HepG2 (cell line): Measurements from ENCODE around the gene PSMD12. TPM values are rescaled to one million over a fixed set of nuclear protein-coding genes. Genes with fewer than 3 reads are reported as not detected.
A peak's percentile ranks its signal among the peaks of the same experiment; 100 is the strongest.

Experiments used
- CHD2 ChIP-seq: IDR thresholded peaks from 2 replicates; pipeline ENCODE4 v1.6.1; 2011; ENCODE audit warnings: low read depth, low read length, improper control_type of control experiment
- DMTF1 ChIP-seq: sonication (generic); formaldehyde crosslinking; IDR thresholded peaks from 2 replicates; pipeline ENCODE4 v1.4.0; 2020; ENCODE audit warnings: mild to moderate bottlenecking, missing genetic modification reagents
- ETV6 ChIP-seq: sonication (generic); formaldehyde crosslinking; conservative IDR thresholded peaks from 2 replicates; pipeline ENCODE4 v1.4.0; 2020; ENCODE audit warnings: missing genetic modification reagents
- FOXP4 ChIP-seq: sonication (generic); formaldehyde crosslinking; IDR thresholded peaks from 2 replicates; pipeline ENCODE4 v1.4.0; 2020; ENCODE audit warnings: missing genetic modification reagents
- MTA1 ChIP-seq: sonication (generic); formaldehyde crosslinking; IDR thresholded peaks from 2 replicates; pipeline ENCODE4 v1.4.0; 2020; ENCODE audit warnings: missing genetic modification reagents, mild to moderate bottlenecking, borderline replicate concordance
- POLR2AphosphoS2 ChIP-seq: IDR thresholded peaks from 2 replicates; pipeline ENCODE4 v1.6.1; 2011; ENCODE audit warnings: low read depth, low read length, improper control_type of control experiment
- U2AF1 ChIP-seq: fragments of 200-400 bp; formaldehyde crosslinking; optimal IDR thresholded peaks from 2 replicates; pipeline ENCODE3; 2017; ENCODE audit warnings: mild to moderate bottlenecking, low read depth, low read length
- XBP1 ChIP-seq: sonication (generic); formaldehyde crosslinking; IDR thresholded peaks from 2 replicates; pipeline ENCODE4 v1.5.0; 2020; ENCODE audit warnings: missing genetic modification reagents
- ZBTB33 ChIP-seq: sonication (generic); formaldehyde crosslinking; IDR thresholded peaks from 2 replicates; pipeline ENCODE4 v1.4.0; 2020; ENCODE audit warnings: missing genetic modification reagents
- ZBTB49 ChIP-seq: sonication (generic); formaldehyde crosslinking; IDR thresholded peaks from 2 replicates; pipeline ENCODE4 v1.4.0; 2020; ENCODE audit warnings: missing genetic modification reagents, borderline replicate concordance
- ZNF496 ChIP-seq: sonication (generic); formaldehyde crosslinking; IDR thresholded peaks from 2 replicates; pipeline ENCODE4 v1.8.1; 2023; ENCODE audit warnings: mild to moderate bottlenecking, moderate library complexity, missing genetic modification reagents; ENCODE audit not compliant: insufficient replicate concordance
- ZUFSP ChIP-seq: sonication (generic); formaldehyde crosslinking; IDR thresholded peaks from 2 replicates; pipeline ENCODE4 v1.9.0; 2021; ENCODE audit warnings: missing genetic modification reagents, mild to moderate bottlenecking, borderline replicate concordance
- polyA plus RNA-seq, 8 experiments: library from polyadenylated mRNA; depleted of rRNA in 3 of 8; stranded (reverse) in 7 of 8; unstranded in 1 of 8; fragments of >200 nt; fragmentation: Illumina TruSeq in 4 of 8; extraction: Trizol in 4 of 8; gene quantifications; 2 replicates each; pipeline versions ENCODE4 v1.2.1 to v1.2.3, GENCODE V29; 2011 to 2016; ENCODE audit warnings: low read depth in 4 of 8, missing spikeins in 1 of 8, mixed read lengths in 1 of 8; ENCODE audit not compliant: insufficient read depth in 1 of 8
- total RNA-seq, 5 experiments: library from RNA; depleted of rRNA; stranded (reverse); fragments of >200 nt; fragmentation: Illumina TruSeq; extraction: Trizol; gene quantifications; 2 replicates each; pipeline ENCODE4 v1.2.3, GENCODE V29; 2016; ENCODE audit warnings: low read depth in 1 of 5

PSMD12 gene
- total and polyA plus RNA-seq, 2 of the 13 experiments (the other 11 are each of a cell fraction or from before 2014, with no cell fraction given) = 27.4 to 71.7 TPM

DNA sequence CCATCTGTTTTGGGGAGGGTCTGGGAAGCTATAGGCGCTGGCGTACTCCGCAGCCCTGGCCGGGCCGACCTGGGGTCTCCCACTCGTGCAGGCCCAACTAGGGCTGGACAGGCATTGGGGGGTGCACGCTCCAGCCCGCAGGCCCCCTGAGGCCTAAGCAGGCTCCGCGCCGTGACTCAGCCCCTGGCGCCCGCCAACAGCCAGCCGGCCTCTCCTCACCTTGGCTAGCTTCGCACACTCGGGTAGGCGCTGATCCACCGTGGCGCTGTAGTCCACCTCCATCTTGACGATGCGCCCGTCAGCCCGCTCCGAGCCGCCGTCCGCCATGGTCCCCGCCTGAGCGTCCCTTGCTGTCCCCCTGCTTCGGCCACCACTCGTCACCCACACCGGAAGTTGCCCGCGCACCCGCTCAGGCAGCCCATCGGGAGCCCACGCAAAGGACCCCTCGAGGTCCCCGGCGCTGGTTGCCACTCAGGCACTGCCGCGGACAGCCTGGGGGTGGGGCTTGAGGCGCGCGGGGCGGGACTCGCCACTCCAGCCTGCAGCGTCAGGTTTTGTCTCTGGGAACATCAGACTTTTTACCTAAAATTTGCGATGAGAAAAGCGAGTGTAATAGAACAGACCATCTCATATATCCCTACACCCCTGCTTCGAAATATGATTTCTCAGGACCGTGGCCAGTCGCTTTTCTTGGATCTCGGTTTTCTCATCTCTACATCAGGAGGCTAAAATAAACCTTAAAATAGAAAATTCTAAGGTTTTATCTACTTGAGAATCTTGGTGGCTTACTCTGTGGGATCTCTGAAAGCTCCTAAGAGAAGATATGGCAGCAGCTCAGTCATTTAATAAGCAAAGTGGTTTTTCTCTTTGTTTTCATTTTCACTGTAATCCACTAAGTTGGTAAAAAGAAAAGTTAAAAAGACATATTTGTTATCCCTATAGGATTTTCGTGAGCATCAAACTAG, at the start of gene PSMD12 (continued):
- TF ChIP-seq U2AF1 (peak; percentile 69), XBP1 (CRISPR knock-in tag) (no peak), ZUFSP (CRISPR knock-in tag) (no peak), POLR2AphosphoS2 (no peak; the same call in 1 of the 2 replicates), ETV6 (CRISPR knock-in tag) (peak; percentile 85; the same call in 1 of the 2 replicates), DMTF1 (CRISPR knock-in tag) (no peak), MTA1 (CRISPR knock-in tag) (peak; percentile 91; the same call in 1 of the 2 replicates), ZNF496 (CRISPR knock-in tag) (no peak), ZBTB33 (no peak), FOXP4 (peak; percentile 36; the same call in 1 of the 2 replicates), CHD2 (no peak), ZBTB49 (CRISPR knock-in tag) (peak; percentile 95)
